NCI-H526 (cell line): Measurements from ENCODE around the gene OXNAD1.
A peak's percentile ranks its signal among the peaks of the same experiment; 100 is the strongest.

Source experiments
- DNase-seq, 2 experiments: peaks; one replicate each; lab custom pipeline; 2025; lab: John Stamatoyannopoulos, UW

Gene OXNAD1

GRCh38 chr3:16279010-16279801 is 14.2 kb downstream of the OXNAD1 start:
- DNase-seq: no peak

- DNase-seq: no peak
Observed at GRCh38 chr3:16280671-16281070, 15.7 kb downstream of the OXNAD1 start.

GRCh38 chr3:16284633-16285032 is 19.6 kb downstream of the OXNAD1 start:
- peak in 1 of 2 experiments; percentile 22 for DNase-seq

GRCh38 chr3:16286161-16286560 is 21.1 kb downstream of the OXNAD1 start:
- no peak for DNase-seq

- DNase-seq: no peak
Observed at GRCh38 chr3:16286751-16287543, 21.9 kb downstream of the OXNAD1 start.

- DNase-seq: no peak
Observed at GRCh38 chr3:16288664-16289063, 23.7 kb downstream of the OXNAD1 start.

GRCh38 chr3:16289144-16289889 is 24.3 kb downstream of the OXNAD1 start:
- no peak for DNase-seq

- DNase-seq: peak in 1 of 2 experiments; percentile 40
Observed at GRCh38 chr3:16290007-16290826, 25.2 kb downstream of the OXNAD1 start.

GRCh38 chr3:16290827-16291196 is 25.8 kb downstream of the OXNAD1 start:
- DNase-seq: no peak

- DNase-seq: no peak
Observed at GRCh38 chr3:16294844-16295243, 29.8 kb downstream of the OXNAD1 start.

- DNase-seq: no peak
Observed at GRCh38 chr3:16295298-16295890, 30.4 kb downstream of the OXNAD1 start.

GRCh38 chr3:16297997-16298885 is 33.2 kb downstream of the OXNAD1 start:
- no peak for DNase-seq

- no peak for DNase-seq
Observed at GRCh38 chr3:16298891-16299290, 33.9 kb downstream of the OXNAD1 start.

GRCh38 chr3:16299746-16300145 is 34.7 kb downstream of the OXNAD1 start:
- no peak for DNase-seq

- DNase-seq: no peak
Observed at GRCh38 chr3:16300307-16300706, 35.3 kb downstream of the OXNAD1 start.

GRCh38 chr3:16300881-16301359 is 35.9 kb downstream of the OXNAD1 start:
- DNase-seq: no peak

GRCh38 chr3:16301507-16301906 is 36.5 kb downstream of the OXNAD1 start:
- DNase-seq: no peak

GRCh38 chr3:16302082-16302631 is 37.1 kb downstream of the OXNAD1 start:
- no peak for DNase-seq

GRCh38 chr3:16303037-16303575 is 38.1 kb downstream of the OXNAD1 start:
- DNase-seq: no peak
